Keratinocyte (primary cell): ENCODE data around the gene SLC12A1.

ENCODE experiments used
- EZH2 ChIP-seq: IDR thresholded peaks from one replicate; pipeline ENCODE4 v1.6.1; 2012; ENCODE audit warnings: inconsistent platforms, mild to moderate bottlenecking, low read length, moderate library complexity
- TF ChIP-seq, protein P1 (sequence below), 3 experiments: IDR thresholded peaks in 1 of 3; conservative IDR thresholded peaks in 1 of 3; optimal IDR thresholded peaks in 1 of 3; 2 replicates in 2 of 3; 3 replicates in 1 of 3; pipeline versions ENCODE3 to v1.5.1; 2011; ENCODE audit warnings: low read length in 3 of 3, mild to moderate bottlenecking in 3 of 3, moderate library complexity in 2 of 3, control low read depth in 1 of 3, inconsistent platforms in 1 of 3; ENCODE audit not compliant: insufficient read depth in 2 of 3; ENCODE audit errors: extremely low read depth in 1 of 3

DNA sequence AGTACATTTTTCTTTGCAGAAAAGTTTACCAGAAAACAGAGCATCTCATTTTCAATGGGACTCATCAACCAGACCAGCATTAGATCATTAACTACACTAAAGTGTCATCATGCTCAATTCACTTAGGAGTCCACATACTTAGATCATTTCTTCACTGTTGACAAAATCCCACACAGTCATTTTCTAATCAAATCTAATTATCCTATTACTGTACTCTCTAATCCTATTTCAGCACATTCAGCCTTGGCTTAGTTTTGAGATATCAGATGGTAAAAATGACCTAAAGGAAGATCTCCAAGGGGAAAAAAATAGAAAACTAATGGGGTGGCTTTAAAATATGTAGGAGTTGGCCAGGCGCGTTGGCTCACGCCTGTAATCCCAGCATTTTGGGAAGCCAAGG, 19.8 kb upstream of the SLC12A1 start:
- TF ChIP-seq, protein P1, sequence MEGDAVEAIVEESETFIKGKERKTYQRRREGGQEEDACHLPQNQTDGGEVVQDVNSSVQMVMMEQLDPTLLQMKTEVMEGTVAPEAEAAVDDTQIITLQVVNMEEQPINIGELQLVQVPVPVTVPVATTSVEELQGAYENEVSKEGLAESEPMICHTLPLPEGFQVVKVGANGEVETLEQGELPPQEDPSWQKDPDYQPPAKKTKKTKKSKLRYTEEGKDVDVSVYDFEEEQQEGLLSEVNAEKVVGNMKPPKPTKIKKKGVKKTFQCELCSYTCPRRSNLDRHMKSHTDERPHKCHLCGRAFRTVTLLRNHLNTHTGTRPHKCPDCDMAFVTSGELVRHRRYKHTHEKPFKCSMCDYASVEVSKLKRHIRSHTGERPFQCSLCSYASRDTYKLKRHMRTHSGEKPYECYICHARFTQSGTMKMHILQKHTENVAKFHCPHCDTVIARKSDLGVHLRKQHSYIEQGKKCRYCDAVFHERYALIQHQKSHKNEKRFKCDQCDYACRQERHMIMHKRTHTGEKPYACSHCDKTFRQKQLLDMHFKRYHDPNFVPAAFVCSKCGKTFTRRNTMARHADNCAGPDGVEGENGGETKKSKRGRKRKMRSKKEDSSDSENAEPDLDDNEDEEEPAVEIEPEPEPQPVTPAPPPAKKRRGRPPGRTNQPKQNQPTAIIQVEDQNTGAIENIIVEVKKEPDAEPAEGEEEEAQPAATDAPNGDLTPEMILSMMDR (optimal IDR thresholded peaks at IDR 0.05 in 1 of 3, IDR thresholded peaks at IDR 0.05 in 1 of 3, conservative IDR thresholded peaks at IDR 0.05 in 1 of 3; ENCODE audit: extremely low read depth in 1 of 3, insufficient read depth in 2 of 3, low read length in 3 of 3): no peak
- no peak for TF ChIP-seq EZH2
